ENCODE measurements around the gene PTPRD. TPM values are rescaled to one million over a fixed set of nuclear protein-coding genes. Genes with fewer than 3 reads are reported as not detected.

Gene PTPRD
- total and polyA plus RNA-seq, 2 of the 4 experiments (the other 2 are of a cell fraction) = 0.07 to 0.18 TPM

DNA sequence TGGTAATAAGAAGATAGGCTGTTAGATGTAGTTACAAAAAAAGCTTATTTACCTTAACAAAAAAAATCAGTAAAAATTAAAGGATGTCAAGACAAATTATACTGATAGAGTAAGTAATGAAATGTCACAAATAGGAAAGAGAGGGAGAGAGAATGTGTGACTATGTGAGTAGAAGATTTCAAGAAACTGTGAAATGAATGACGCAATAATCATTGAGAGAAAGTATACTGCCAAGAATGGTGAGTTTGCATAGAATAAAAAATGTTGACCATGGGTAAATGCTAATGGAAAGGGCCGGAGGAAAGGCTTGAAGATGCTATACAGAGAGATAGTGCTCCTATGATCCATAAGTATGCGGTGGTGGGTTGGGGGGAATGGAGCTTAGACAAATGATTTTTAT, 100.7 kb downstream of the PTPRD start:
- Histone ChIP-seq H3K4ac (ENCODE audit: low read depth, low read length) (no peak overlapping the region), H4K8ac (ENCODE audit: low read depth in 2 of 2, low read length in 2 of 2) (no peak overlapping the region), H3K79me1 (ENCODE audit: low read depth in 1 of 2, low read length in 2 of 2) (no peaks in the 10 kb centered on the region), H2BK20ac (ENCODE audit: low read depth, low read length) (no peak overlapping the region), H3K23ac (ENCODE audit: low read depth, low read length) (no peak overlapping the region), H3K27me3 (ENCODE audit: control insufficient read depth, insufficient read depth, low read length) (no peaks in the 10 kb centered on the region), H3K27ac (ENCODE audit: insufficient read depth, low read length) (no peak overlapping the region), H3K56ac (ENCODE audit: extremely low read depth, insufficient read depth, low read length) (no peak overlapping the region), H4K20me1 (ENCODE audit: insufficient read depth, low read length) (no peaks in the 10 kb centered on the region), H3K4me1 (ENCODE audit: control insufficient read depth, insufficient read depth, low read length) (no peaks in the 10 kb centered on the region), H2AK9ac (replicated peaks; ENCODE audit: low read depth, low read length, poor library complexity) (no peak overlapping the region), H3K9ac (ENCODE audit: low read depth, low read length) (no peak overlapping the region), H2BK120ac (ENCODE audit: low read depth, low read length) (no peak overlapping the region), H3K4me2 (ENCODE audit: low read depth, low read length) (no peak overlapping the region), H2AFZ (replicated peaks; ENCODE audit: low read length, poor library complexity) (no peak overlapping the region), H3K14ac (replicated peaks; ENCODE audit: low read depth, low read length) (no peak overlapping the region), H2BK15ac (ENCODE audit: low read depth, low read length) (no peak overlapping the region), H3K18ac (ENCODE audit: low read depth, low read length) (no peak overlapping the region), H4K5ac (ENCODE audit: low read depth, low read length) (no peak overlapping the region), H3K36me3 (ENCODE audit: control insufficient read depth, insufficient read depth, low read length) (no peaks in the 10 kb centered on the region), H2BK5ac (ENCODE audit: low read depth, low read length, poor library complexity, severe bottlenecking) (no peak overlapping the region), H3K9me1 (ENCODE audit: insufficient read depth, low read length) (no peaks in the 10 kb centered on the region), H3K4me3 (ENCODE audit: insufficient read depth, low read depth, low read length) (no peak overlapping the region), H4K91ac (ENCODE audit: insufficient read depth, low read depth, low read length) (no peak overlapping the region), H3K9me3 (ENCODE audit: control insufficient read depth, insufficient read depth, low read length) (no peaks in the 10 kb centered on the region), H2AK5ac (ENCODE audit: low read depth, low read length) (no peak overlapping the region)
- CTCF ChIA-PET = no interaction called here
- BruUV-seq (replicated peaks) = no TSS peak
- intact Hi-C loops (cut with micrococcal nuclease) = no loop called here
- in situ Hi-C loops (cut with MboI; ENCODE audit: low sequenced_read_pairs) = no loop called here
- WGBS, 2 experiments (ENCODE audit: extremely low coverage in 2 of 2, insufficient read length in 1 of 2) = 60% methylated on average over 1 of the region's 3 CpGs; no CpG with 5 or more reads in 1 of the 2 experiments
- ATAC-seq (ENCODE audit: low read depth) = no peak
- dilution Hi-C loops (cut with HindIII; ENCODE audit: low sequenced_read_pairs, unreplicated experiment) = no loop called here
- TF ChIP-seq CHD1 (IDR thresholded peaks at IDR 0.05; ENCODE audit: low read depth, low read length) = no peak
- TF ChIP-seq CEBPB (IDR thresholded peaks at IDR 0.05; ENCODE audit: low read depth, low read length) = peak; percentile 70
- POLR2A ChIA-PET (ENCODE audit: unreplicated experiment) = no interaction called here
- no peak for DNase-seq
